ENCODE results near the gene C10orf143.

C10orf143 gene

DNA sequence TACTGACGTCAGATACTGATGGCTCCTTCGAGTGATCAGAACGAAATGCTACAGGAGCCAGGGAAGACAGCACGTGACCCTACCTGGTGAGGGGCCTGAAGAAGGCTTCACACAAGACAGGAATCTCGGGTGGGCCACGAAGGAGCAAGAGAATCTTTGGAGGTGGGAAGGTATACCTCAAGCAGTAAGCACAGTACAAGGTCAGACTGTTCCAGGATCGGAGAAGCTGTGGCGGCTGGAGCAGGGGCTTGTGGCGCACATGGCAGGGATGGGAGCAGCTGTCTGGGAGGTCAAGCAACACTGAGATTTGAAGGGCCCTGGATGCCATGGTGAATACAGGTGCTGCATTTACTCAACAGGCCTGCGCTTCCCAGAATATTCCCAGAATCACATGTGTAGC lies 45.4 kb downstream of the C10orf143 start:
- no peaks in the 10 kb centered on the region for H3K27me3 ChIP-seq (ENCODE audit: control insufficient read depth, insufficient read depth, low read length)
- no peaks in the 10 kb centered on the region for H3K4me1 ChIP-seq (ENCODE audit: control insufficient read depth, insufficient read depth, low read length)
- H3K4me3 ChIP-seq (ENCODE audit: low read length) = no peak overlapping the region
- H3K27ac ChIP-seq (ENCODE audit: low read depth, low read length) = no peak overlapping the region
- H3K9ac ChIP-seq (ENCODE audit: low read length) = no peak overlapping the region
- peaks cover 3% of the 10 kb centered on the region for H3K36me3 ChIP-seq (ENCODE audit: control insufficient read depth, insufficient read depth, low read length)

DNA sequence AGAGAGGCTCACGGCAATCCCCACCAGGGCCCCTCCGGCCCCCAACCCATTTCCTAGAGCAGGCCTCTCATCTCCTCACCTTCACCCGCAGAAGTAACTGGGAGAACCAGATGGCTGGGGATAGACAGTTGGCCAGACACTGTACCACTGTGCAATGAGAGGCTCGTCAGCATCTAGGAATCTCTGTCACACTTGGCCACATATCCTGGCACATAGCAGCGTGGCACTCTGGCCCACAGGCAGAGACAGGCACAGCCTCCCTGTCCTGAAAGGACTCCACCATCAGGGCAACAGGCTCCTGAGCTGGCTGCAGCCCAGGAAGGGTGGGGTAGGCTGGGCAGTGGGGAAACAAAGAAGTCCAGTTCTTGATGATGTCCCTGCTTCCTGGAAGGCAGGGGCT lies 45.8 kb downstream of the C10orf143 start:
- Histone ChIP-seq H3K9ac (ENCODE audit: low read length) (no peak overlapping the region), H3K36me3 (ENCODE audit: control insufficient read depth, insufficient read depth, low read length) (peaks cover 3% of the 10 kb centered on the region), H3K4me1 (ENCODE audit: control insufficient read depth, insufficient read depth, low read length) (no peaks in the 10 kb centered on the region), H3K27me3 (ENCODE audit: control insufficient read depth, insufficient read depth, low read length) (no peaks in the 10 kb centered on the region), H3K27ac (ENCODE audit: low read depth, low read length) (no peak overlapping the region), H3K4me3 (ENCODE audit: low read length) (no peak overlapping the region)

DNA sequence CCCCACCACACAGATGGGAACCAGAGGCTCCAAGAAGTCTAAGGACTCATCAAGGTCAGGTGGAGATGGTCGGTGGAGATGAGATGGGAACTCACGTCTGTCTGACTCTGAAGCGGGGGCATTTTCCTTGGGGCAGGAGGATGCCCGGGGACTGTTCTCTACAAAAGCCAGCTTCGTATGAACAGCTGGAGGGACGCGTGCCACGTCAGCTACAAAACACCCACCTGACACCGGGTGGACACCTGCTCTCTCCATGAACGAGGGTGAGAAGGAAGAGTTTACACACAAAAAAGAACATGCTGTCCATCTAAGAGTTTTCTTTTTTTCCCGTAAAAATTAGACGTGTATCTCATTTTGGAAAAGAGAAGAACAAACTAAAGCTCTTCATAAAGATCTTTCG lies 47.7 kb downstream of the C10orf143 start:
- peaks cover 3% of the 10 kb centered on the region for H3K36me3 ChIP-seq (ENCODE audit: control insufficient read depth, insufficient read depth, low read length)
- no peak overlapping the region for H3K4me3 ChIP-seq (ENCODE audit: low read length)
- no peaks in the 10 kb centered on the region for H3K27me3 ChIP-seq (ENCODE audit: control insufficient read depth, insufficient read depth, low read length)
- H3K4me1 ChIP-seq (ENCODE audit: control insufficient read depth, insufficient read depth, low read length) = no peaks in the 10 kb centered on the region
- no peak overlapping the region for H3K9ac ChIP-seq (ENCODE audit: low read length)
- H3K27ac ChIP-seq (ENCODE audit: low read depth, low read length) = no peak overlapping the region

DNA sequence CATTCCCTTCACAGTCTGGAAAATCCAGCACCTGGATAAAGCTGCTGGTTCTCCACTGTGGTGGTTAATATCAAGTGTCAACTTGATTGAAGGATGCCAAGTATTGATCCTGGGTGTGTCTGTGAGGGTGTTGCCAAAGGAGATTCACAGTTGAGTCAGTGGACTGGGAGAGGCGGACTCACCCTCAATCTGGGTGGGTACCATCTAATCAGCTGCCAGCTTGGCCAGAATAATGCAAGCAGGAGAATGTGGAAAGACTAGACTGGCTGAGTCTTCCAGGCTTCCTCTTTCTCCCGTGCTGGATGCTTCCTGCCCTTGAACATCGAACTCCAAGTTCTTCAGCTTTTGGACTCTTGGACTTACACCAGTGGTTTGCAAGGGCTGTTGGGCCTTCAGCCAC lies 48.4 kb downstream of the C10orf143 start:
- H3K9ac ChIP-seq (ENCODE audit: low read length) = no peak overlapping the region
- no peaks in the 10 kb centered on the region for H3K4me1 ChIP-seq (ENCODE audit: control insufficient read depth, insufficient read depth, low read length)
- H3K27ac ChIP-seq (ENCODE audit: low read depth, low read length) = no peak overlapping the region
- no peaks in the 10 kb centered on the region for H3K36me3 ChIP-seq (ENCODE audit: control insufficient read depth, insufficient read depth, low read length)
- H3K4me3 ChIP-seq (ENCODE audit: low read length) = no peak overlapping the region
- no peaks in the 10 kb centered on the region for H3K27me3 ChIP-seq (ENCODE audit: control insufficient read depth, insufficient read depth, low read length)

DNA sequence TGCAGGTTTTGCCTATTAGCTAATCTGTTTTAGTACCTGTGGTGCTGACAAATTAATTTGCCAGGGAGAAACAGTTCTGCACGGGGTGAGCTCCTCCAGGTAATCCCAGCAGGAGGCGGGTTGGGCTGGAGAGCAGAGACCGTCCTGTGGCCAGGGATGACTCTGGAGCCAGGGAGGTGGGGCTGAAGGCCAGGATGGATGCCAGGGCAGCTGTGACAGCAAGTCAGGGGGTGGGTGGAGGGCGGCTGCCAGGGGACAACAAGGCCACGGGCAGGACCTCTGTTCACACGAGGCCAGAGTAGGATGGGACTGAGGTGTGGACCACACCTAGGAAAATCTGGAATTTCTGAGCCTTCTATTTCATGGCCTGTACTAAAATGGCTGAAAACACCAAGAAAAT lies 48.9 kb downstream of the C10orf143 start:
- H3K9ac ChIP-seq (ENCODE audit: low read length) = no peak overlapping the region
- no peaks in the 10 kb centered on the region for H3K4me1 ChIP-seq (ENCODE audit: control insufficient read depth, insufficient read depth, low read length)

DNA sequence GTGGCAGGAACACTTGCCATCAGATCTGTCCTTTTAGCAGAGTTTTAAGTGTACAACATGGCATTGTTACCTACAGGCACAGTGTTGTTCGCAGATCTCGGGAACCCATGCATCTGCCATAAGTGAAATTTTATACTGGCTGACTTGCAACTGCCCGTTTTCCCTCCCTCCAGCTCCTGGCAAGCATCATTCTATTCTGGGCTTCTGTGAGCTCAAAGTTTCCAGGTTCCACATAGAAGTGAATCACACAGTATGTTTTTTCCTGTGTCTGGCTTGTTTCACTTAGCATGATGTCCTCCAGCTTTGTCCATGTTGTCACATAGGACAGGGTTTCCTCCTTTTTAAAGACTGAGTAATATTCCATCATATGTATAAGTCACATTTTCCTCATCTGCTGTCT lies 56.6 kb downstream of the C10orf143 start:
- Histone ChIP-seq H3K4me3 (ENCODE audit: low read length) (no peak overlapping the region), H3K27me3 (ENCODE audit: control insufficient read depth, insufficient read depth, low read length) (no peaks in the 10 kb centered on the region), H3K27ac (ENCODE audit: low read depth, low read length) (no peak overlapping the region), H3K9ac (ENCODE audit: low read length) (no peak overlapping the region), H3K4me1 (ENCODE audit: control insufficient read depth, insufficient read depth, low read length) (no peaks in the 10 kb centered on the region), H3K36me3 (ENCODE audit: control insufficient read depth, insufficient read depth, low read length) (no peaks in the 10 kb centered on the region)

More for the DNA sequence above, 48.9 kb downstream of the C10orf143 start:
- H3K36me3 ChIP-seq (ENCODE audit: control insufficient read depth, insufficient read depth, low read length) = no peaks in the 10 kb centered on the region
- H3K27me3 ChIP-seq (ENCODE audit: control insufficient read depth, insufficient read depth, low read length) = no peaks in the 10 kb centered on the region
- no peak overlapping the region for H3K4me3 ChIP-seq (ENCODE audit: low read length)
- H3K27ac ChIP-seq (ENCODE audit: low read depth, low read length) = no peak overlapping the region

DNA sequence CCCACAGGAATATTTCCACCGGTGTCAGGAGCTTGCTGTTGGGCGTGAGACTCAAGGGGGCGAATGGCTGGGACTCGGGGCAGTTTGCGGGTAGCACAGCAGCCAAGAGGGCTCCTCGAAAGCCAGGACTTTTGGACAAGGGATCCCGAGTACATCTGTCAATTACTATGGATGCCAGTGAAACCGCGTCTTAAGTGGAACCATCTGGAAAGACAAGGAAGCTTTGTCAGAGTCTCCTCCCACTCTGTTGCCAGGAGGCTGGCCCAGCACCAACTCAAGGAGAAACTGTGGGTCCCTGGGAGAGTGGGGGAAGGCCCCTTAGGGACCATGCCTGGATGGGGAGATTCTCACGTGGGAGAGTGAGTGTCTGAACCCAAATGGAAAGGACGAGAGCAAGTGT lies 57.1 kb downstream of the C10orf143 start:
- Histone ChIP-seq H3K4me3 (ENCODE audit: low read length) (no peak overlapping the region), H3K27ac (ENCODE audit: low read depth, low read length) (no peak overlapping the region), H3K36me3 (ENCODE audit: control insufficient read depth, insufficient read depth, low read length) (no peaks in the 10 kb centered on the region), H3K9ac (ENCODE audit: low read length) (no peak overlapping the region), H3K27me3 (ENCODE audit: control insufficient read depth, insufficient read depth, low read length) (no peaks in the 10 kb centered on the region), H3K4me1 (ENCODE audit: control insufficient read depth, insufficient read depth, low read length) (no peaks in the 10 kb centered on the region)

DNA sequence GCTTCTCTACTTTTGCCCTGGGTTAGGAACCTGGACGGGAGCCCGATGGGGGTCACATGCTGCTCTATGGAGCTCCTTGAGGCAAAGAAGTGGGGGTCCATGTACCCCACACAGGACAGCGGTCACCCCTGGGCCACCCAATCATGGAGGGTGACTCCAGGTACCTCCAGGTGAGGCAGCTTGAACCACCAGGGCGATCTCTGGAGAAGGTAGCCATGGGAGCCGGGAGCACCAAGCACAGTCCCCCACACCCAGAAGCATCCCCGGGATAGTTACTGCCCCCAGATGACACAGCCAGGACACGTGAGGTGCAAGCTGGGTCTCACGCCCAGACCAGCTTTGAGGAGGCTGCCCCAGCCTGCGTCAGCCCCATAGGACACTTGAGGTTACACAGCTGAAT lies 58.4 kb downstream of the C10orf143 start:
- Histone ChIP-seq H3K27me3 (ENCODE audit: control insufficient read depth, insufficient read depth, low read length) (no peaks in the 10 kb centered on the region), H3K4me1 (ENCODE audit: control insufficient read depth, insufficient read depth, low read length) (no peaks in the 10 kb centered on the region), H3K27ac (ENCODE audit: low read depth, low read length) (no peak overlapping the region), H3K9ac (ENCODE audit: low read length) (no peak overlapping the region), H3K36me3 (ENCODE audit: control insufficient read depth, insufficient read depth, low read length) (no peaks in the 10 kb centered on the region), H3K4me3 (ENCODE audit: low read length) (no peak overlapping the region)

DNA sequence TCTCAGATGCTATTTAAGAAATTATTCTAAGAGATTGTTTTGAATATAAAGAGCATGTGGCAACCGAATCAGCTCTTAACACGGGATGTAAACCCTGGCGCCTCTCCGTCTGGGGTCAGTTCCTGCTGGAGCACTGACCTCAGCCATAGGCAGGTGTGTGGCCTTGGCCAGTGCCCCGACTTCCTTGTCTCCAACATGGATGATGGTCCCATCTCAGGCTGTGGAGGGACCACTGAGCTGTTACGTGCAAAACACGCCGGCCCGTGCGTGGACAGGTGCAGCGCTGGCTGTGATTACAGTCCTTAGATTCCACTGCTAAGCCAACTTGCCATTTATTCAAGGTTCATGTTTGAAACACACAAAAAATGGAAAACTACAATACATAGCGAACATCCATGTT lies 59.9 kb downstream of the C10orf143 start:
- no peak overlapping the region for H3K9ac ChIP-seq (ENCODE audit: low read length)
- H3K27ac ChIP-seq (ENCODE audit: low read depth, low read length) = no peak overlapping the region
- H3K27me3 ChIP-seq (ENCODE audit: control insufficient read depth, insufficient read depth, low read length) = no peaks in the 10 kb centered on the region
- H3K4me1 ChIP-seq (ENCODE audit: control insufficient read depth, insufficient read depth, low read length) = no peaks in the 10 kb centered on the region
- H3K36me3 ChIP-seq (ENCODE audit: control insufficient read depth, insufficient read depth, low read length) = no peaks in the 10 kb centered on the region
- no peak overlapping the region for H3K4me3 ChIP-seq (ENCODE audit: low read length)

DNA sequence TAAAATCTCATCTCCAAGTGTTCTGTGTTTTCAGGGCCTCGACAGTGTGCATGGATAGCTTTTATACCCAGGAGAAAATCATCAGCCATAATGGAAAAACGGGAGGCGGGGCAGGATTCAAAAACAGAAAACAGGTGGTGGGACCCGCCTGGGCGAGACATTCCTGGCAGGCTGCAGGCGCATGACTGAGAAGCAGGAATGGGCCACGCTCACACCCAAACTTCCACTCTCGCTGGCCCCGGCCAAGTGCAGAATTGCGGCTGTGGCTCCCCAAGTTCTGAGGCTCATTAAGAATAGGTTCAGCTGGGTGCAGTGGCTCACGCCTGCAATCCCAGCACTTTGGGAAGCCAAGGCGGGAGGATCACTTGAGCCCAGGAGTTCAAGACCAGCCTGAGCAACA lies 60.6 kb downstream of the C10orf143 start:
- no peak overlapping the region for H3K4me3 ChIP-seq (ENCODE audit: low read length)
- H3K9ac ChIP-seq (ENCODE audit: low read length) = no peak overlapping the region
- H3K27me3 ChIP-seq (ENCODE audit: control insufficient read depth, insufficient read depth, low read length) = no peaks in the 10 kb centered on the region
- H3K27ac ChIP-seq (ENCODE audit: low read depth, low read length) = no peak overlapping the region
- no peaks in the 10 kb centered on the region for H3K36me3 ChIP-seq (ENCODE audit: control insufficient read depth, insufficient read depth, low read length)
- no peaks in the 10 kb centered on the region for H3K4me1 ChIP-seq (ENCODE audit: control insufficient read depth, insufficient read depth, low read length)

DNA sequence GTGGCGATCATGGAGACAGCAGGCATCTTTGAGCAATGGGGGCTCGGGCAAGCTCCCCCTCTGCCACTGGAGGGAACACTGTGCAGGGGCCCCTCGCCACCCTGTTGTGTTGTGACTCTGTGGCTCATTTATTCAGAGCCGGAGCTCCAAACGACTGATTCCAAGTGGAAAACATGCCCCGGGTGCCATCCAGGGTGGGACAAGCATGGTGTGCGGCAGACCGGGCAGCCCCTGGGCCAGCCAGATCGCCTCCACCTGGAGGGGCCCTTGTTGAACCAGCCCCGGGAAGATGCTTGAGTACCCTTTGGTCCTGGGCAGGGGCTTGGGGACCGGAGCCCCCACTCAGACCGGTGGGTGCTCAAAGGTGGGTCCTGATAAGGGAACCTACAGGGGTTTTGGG lies 61.4 kb downstream of the C10orf143 start:
- no peak overlapping the region for H3K4me3 ChIP-seq (ENCODE audit: low read length)
- no peaks in the 10 kb centered on the region for H3K27me3 ChIP-seq (ENCODE audit: control insufficient read depth, insufficient read depth, low read length)
- H3K36me3 ChIP-seq (ENCODE audit: control insufficient read depth, insufficient read depth, low read length) = no peaks in the 10 kb centered on the region
- H3K4me1 ChIP-seq (ENCODE audit: control insufficient read depth, insufficient read depth, low read length) = no peaks in the 10 kb centered on the region
- no peak overlapping the region for H3K9ac ChIP-seq (ENCODE audit: low read length)
- no peak overlapping the region for H3K27ac ChIP-seq (ENCODE audit: low read depth, low read length)

DNA sequence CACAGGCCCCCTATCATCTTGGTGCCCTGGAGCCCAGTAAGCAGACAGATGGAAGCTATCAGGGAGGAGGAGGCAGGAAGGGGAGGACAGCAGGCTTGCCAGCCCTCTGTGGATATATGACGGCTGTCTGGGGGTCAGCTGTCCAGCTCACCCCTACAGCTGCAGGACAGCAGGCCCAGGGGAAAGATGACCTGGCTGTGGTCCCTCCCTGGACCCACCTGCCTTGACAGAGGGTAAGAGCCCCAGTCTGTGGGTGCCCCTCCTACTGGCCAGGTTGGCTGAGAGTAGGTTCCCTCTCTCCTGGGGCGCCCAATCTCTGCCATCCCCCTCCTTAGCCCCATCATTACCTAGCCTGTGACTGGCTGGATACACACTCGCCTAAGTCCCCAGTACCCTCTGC lies 62.5 kb downstream of the C10orf143 start:
- Histone ChIP-seq H3K9ac (ENCODE audit: low read length) (no peak overlapping the region), H3K27ac (ENCODE audit: low read depth, low read length) (no peak overlapping the region), H3K4me1 (ENCODE audit: control insufficient read depth, insufficient read depth, low read length) (no peaks in the 10 kb centered on the region), H3K4me3 (ENCODE audit: low read length) (no peak overlapping the region), H3K27me3 (ENCODE audit: control insufficient read depth, insufficient read depth, low read length) (no peaks in the 10 kb centered on the region), H3K36me3 (ENCODE audit: control insufficient read depth, insufficient read depth, low read length) (no peaks in the 10 kb centered on the region)

DNA sequence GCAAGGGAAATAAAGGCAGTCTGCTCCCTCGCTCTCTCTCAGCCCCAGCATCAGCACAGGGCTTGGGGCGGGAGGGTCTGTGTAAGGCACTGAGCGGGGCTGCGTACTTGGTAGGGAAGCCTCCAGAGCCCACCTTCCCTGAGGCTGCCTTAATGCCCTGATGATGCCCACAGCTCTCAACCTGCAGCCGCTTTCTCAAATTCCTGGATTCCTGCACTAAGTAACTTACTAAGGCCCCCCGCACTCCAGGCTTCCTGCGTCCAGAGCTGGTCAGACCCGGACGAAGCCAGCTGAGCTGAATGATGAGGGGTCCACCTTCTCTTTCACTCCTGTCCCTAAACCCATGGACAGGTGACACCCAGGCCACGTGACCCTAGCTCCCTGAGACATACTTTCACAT lies 63.3 kb downstream of the C10orf143 start:
- Histone ChIP-seq H3K4me1 (ENCODE audit: control insufficient read depth, insufficient read depth, low read length) (no peaks in the 10 kb centered on the region), H3K9ac (ENCODE audit: low read length) (no peak overlapping the region), H3K36me3 (ENCODE audit: control insufficient read depth, insufficient read depth, low read length) (no peaks in the 10 kb centered on the region), H3K27me3 (ENCODE audit: control insufficient read depth, insufficient read depth, low read length) (no peaks in the 10 kb centered on the region), H3K27ac (ENCODE audit: low read depth, low read length) (no peak overlapping the region), H3K4me3 (ENCODE audit: low read length) (no peak overlapping the region)

DNA sequence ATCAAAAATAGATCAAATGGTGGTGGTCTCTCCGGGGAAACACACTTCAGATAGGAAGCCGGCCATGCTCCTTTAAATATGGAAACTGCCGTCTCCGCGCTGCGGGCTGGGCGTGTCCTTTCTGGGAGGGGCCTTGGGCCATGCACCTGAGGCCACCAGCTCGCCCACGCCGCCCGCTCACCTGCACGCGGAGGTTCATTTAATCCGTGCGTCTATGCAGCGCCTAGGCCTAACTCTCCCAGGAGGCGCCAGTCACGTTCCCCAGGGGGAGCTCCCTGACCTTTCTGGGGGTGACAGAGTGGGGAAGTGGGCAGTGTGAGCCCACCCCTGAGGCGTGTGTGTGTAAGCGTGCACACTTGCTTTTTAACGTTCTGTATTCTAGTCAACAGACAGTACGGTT lies 64.0 kb downstream of the C10orf143 start:
- Histone ChIP-seq H3K27ac (ENCODE audit: low read depth, low read length) (no peak overlapping the region), H3K4me3 (ENCODE audit: low read length) (no peak overlapping the region), H3K4me1 (ENCODE audit: control insufficient read depth, insufficient read depth, low read length) (no peaks in the 10 kb centered on the region), H3K36me3 (ENCODE audit: control insufficient read depth, insufficient read depth, low read length) (no peaks in the 10 kb centered on the region), H3K27me3 (ENCODE audit: control insufficient read depth, insufficient read depth, low read length) (no peaks in the 10 kb centered on the region), H3K9ac (ENCODE audit: low read length) (no peak overlapping the region)
